Left renal pelvis (tissue), 4 donors: ENCODE measurements around the gene AADACL2. TPM values are rescaled to one million over a fixed set of nuclear protein-coding genes. Genes with fewer than 3 reads are reported as not detected.

Experiments
- DNase-seq, 4 donors: peaks; one replicate each; pipeline ENCODE4 v3.0.0-alpha.2; 2013; ENCODE audit warnings: low read depth in 4 of 4, low spot score in 3 of 4
- polyA plus RNA-seq, 4 donors: library from polyadenylated mRNA; unstranded; fragments of 120-200 nt; gene quantifications; one replicate each; pipeline ENCODE4 v1.2.1, GENCODE V29; 2013; ENCODE audit not compliant: insufficient read length in 4 of 4

AADACL2 gene
- polyA plus RNA-seq, 4 donors, result 0.40 TPM; not detected in 3

GRCh38 chr3:151798466-151798865, 64.7 kb downstream of the AADACL2 start:
- no peak for DNase-seq

- no peak for DNase-seq
Observed at GRCh38 chr3:151800431-151800830, 66.7 kb downstream of the AADACL2 start.

GRCh38 chr3:151804267-151804666, 70.5 kb downstream of the AADACL2 start:
- no peak for DNase-seq

GRCh38 chr3:151806838-151807237, 73.1 kb downstream of the AADACL2 start:
- no peak for DNase-seq

Other genes starting within 250 kb of the AADACL2 start
- gene AADAC, start 80.2 kb downstream of the AADACL2 start, polyA plus RNA-seq, result 1 to 10 TPM in 1 of 4 donors, under 1 TPM in 3; 0.21 to 1.4 (median 0.24) TPM
- gene SUCNR1, start 139.7 kb downstream of the AADACL2 start, polyA plus RNA-seq, result 10 to 100 TPM in 1 of 4 donors, 1 to 10 TPM in 2, under 1 TPM in 1; 0.78 to 11.4 (median 6.3) TPM